Left ventricle myocardium superior (tissue), 1 donor: ENCODE data around the gene TLR8. TPM values are rescaled to one million over a fixed set of nuclear protein-coding genes. Genes with fewer than 3 reads are reported as not detected.

ENCODE experiments used
- ATAC-seq: fragments of 200-7000 bp; cut with Tn5 transposase; one replicate; pipeline ENCODE4 v1.9.1; 2020; ENCODE audit warnings: mild to moderate bottlenecking, moderate library complexity
- DNase-seq: peaks from one replicate; pipeline ENCODE4 v3.0.0-alpha.2; 2020
- intact Hi-C: fragments of 100-400 bp; cut with micrococcal nuclease; formaldehyde crosslinking; loops from one replicate; pipeline ENCODE4 v1.11.0; 2022
- total RNA-seq: library from RNA; stranded (reverse); fragmentation: NEBNext Ultra II Directional; extraction: Animal tissue kit (Norgen Biotek cat#: 25700); gene quantifications from one replicate; pipeline ENCODE4 v1.2.1, GENCODE V29; 2021
- donor health status: DM: no; HTN: yes; CAD: no; lungs with severe emphysema.

TLR8 gene
- total RNA-seq, 1 donor from 2014 or later: 1.4 TPM

- ATAC-seq (no peak), DNase-seq (peak; percentile 41)
- intact Hi-C loops: no loop called here
Observed at GRCh38 chrX:12894074-12895030, 12.1 kb upstream of the TLR8 start.

GRCh38 chrX:12895866-12896265 lies 10.6 kb upstream of the TLR8 start:
- no peak for ATAC-seq
- intact Hi-C loops: no loop called here
- no peak for DNase-seq

- DNase-seq (no peak), ATAC-seq (no peak)
- intact Hi-C loops: no loop called here
Observed at GRCh38 chrX:12896935-12897334, 9.5 kb upstream of the TLR8 start.

- intact Hi-C loops: no loop called here
- ATAC-seq (no peak), DNase-seq (no peak)
Observed at GRCh38 chrX:12898073-12898472, 8.3 kb upstream of the TLR8 start.

- DNase-seq: no peak
- ATAC-seq: no peak
- intact Hi-C loops: no loop called here
Observed at GRCh38 chrX:12899506-12899905, 6.9 kb upstream of the TLR8 start.

GRCh38 chrX:12901486-12901885 lies 4.9 kb upstream of the TLR8 start:
- DNase-seq (peak; percentile 51), ATAC-seq (no peak)
- intact Hi-C loops: no loop called here

GRCh38 chrX:12903646-12904045 lies 2.8 kb upstream of the TLR8 start:
- ATAC-seq (no peak), DNase-seq (no peak)
- intact Hi-C loops: no loop called here

GRCh38 chrX:12910423-12911121 lies 4.2 kb downstream of the TLR8 start:
- ATAC-seq (no peak), DNase-seq (no peak)
- intact Hi-C loops: no loop called here

- intact Hi-C loops: no loop called here
- ATAC-seq (no peak), DNase-seq (no peak)
Observed at GRCh38 chrX:12911122-12911470, 4.7 kb downstream of the TLR8 start.

- intact Hi-C loops: no loop called here
- no peak for DNase-seq
- no peak for ATAC-seq
Observed at GRCh38 chrX:12912791-12913482, 6.5 kb downstream of the TLR8 start.

GRCh38 chrX:12917753-12918152 lies 11.3 kb downstream of the TLR8 start:
- DNase-seq (no peak), ATAC-seq (no peak)
- intact Hi-C loops: no loop called here

- ATAC-seq: no peak
- DNase-seq: no peak
- intact Hi-C loops: no loop called here
Observed at GRCh38 chrX:12919051-12919450, 12.6 kb downstream of the TLR8 start.

- ATAC-seq (no peak), DNase-seq (no peak)
- intact Hi-C loops: no loop called here
Observed at GRCh38 chrX:12919620-12920019, 13.2 kb downstream of the TLR8 start.

- intact Hi-C loops: no loop called here
- ATAC-seq (no peak), DNase-seq (no peak)
Observed at GRCh38 chrX:12920990-12921389, 14.6 kb downstream of the TLR8 start.

GRCh38 chrX:12921886-12922598 lies 15.6 kb downstream of the TLR8 start:
- intact Hi-C loops: no loop called here
- DNase-seq (no peak), ATAC-seq (no peak)

- DNase-seq (no peak), ATAC-seq (no peak)
- intact Hi-C loops: no loop called here
Observed at GRCh38 chrX:12922599-12922919, 16.1 kb downstream of the TLR8 start.

- DNase-seq (no peak), ATAC-seq (no peak)
- intact Hi-C loops: no loop called here
Observed at GRCh38 chrX:12929701-12930100, 23.3 kb downstream of the TLR8 start.

- no peak for DNase-seq
- intact Hi-C loops: no loop called here
- no peak for ATAC-seq
Observed at GRCh38 chrX:12930150-12930549, 23.7 kb downstream of the TLR8 start.

- intact Hi-C loops: no loop called here
- DNase-seq: no peak
- ATAC-seq: no peak
Observed at GRCh38 chrX:12932244-12932643, 25.8 kb downstream of the TLR8 start.

- no peak for DNase-seq
- intact Hi-C loops: no loop called here
- no peak for ATAC-seq
Observed at GRCh38 chrX:12934850-12935249, 28.4 kb downstream of the TLR8 start.
